ENCODE results near the gene PTPN1. TPM values are rescaled to one million over a fixed set of nuclear protein-coding genes. Genes with fewer than 3 reads are reported as not detected.
A peak's percentile ranks its signal among the peaks of the same experiment; 100 is the strongest.
"Not testable (repeated sequence)": the region's sequence is repeated elsewhere in the genome, so short reads cannot be mapped to it uniquely, and the experiment has no call there.

The PTPN1 gene
- total and polyA plus RNA-seq, 4 donors: 5.8 to 10.6 (median 9.7) TPM

DNA sequence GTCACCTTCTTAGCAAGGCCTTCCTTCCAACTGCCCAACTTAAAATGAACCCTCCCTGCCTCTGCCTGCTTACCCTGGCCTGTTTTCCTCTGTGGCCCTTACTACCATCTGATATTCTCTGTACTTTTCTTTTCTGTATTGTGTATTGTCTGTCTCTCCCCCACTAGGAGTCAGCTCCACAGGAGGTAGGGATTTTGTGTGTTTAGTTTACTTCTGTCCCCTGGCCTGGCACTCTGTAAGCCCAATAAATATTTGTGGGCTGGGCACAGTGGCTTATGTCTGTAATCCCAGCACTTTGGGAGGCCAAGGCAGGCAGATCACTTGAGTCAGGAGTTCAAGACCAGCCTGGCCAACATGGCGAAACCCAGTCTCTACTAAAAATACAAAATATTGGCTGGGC, 108.4 kb downstream of the PTPN1 start:
- H3K4me1 ChIP-seq (ENCODE audit: control insufficient read depth in 4 of 4, insufficient read depth in 4 of 4, low read length in 3 of 4): no peaks in the 10 kb centered on the region
- no peak overlapping the region for H3K9ac ChIP-seq (ENCODE audit: low read depth in 1 of 2, low read length in 2 of 2)
- TF ChIP-seq, protein P1, sequence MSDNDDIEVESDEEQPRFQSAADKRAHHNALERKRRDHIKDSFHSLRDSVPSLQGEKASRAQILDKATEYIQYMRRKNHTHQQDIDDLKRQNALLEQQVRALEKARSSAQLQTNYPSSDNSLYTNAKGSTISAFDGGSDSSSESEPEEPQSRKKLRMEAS (IDR thresholded peaks at IDR 0.05): no peak
- TF ChIP-seq, protein P2, sequence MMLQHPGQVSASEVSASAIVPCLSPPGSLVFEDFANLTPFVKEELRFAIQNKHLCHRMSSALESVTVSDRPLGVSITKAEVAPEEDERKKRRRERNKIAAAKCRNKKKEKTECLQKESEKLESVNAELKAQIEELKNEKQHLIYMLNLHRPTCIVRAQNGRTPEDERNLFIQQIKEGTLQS (IDR thresholded peaks at IDR 0.05): no peak
- TF ChIP-seq SP1 (IDR thresholded peaks at IDR 0.05): no peak
- TF ChIP-seq YY1 (IDR thresholded peaks at IDR 0.05): no peak
- TF ChIP-seq FOXA1 (IDR thresholded peaks at IDR 0.05): no peak
- TF ChIP-seq FOXA2 (IDR thresholded peaks at IDR 0.05): no peak
- TF ChIP-seq TAF1 (conservative IDR thresholded peaks at IDR 0.05): no peak
- TF ChIP-seq HNF4G (IDR thresholded peaks at IDR 0.05): no peak
- no peak for TF ChIP-seq CTCF (IDR thresholded peaks at IDR 0.05; ENCODE audit: low read depth, low read length, missing input control)
- TF ChIP-seq RAD21 (IDR thresholded peaks at IDR 0.05): no peak
- no peak for TF ChIP-seq HNF4A (conservative IDR thresholded peaks at IDR 0.05)
- no peak for TF ChIP-seq GABPA (IDR thresholded peaks at IDR 0.05 in 1 of 2, conservative IDR thresholded peaks at IDR 0.05 in 1 of 2)
- H3K9me3 ChIP-seq (ENCODE audit: control insufficient read depth in 4 of 4, low read length in 3 of 4): peaks cover 0 to 5% (median 1%) of the 10 kb centered on the region in 4 donors
- H3K27me3 ChIP-seq (ENCODE audit: control insufficient read depth in 4 of 4, insufficient read depth in 4 of 4, low read length in 3 of 4): no peaks in the 10 kb centered on the region
- no peaks in the 10 kb centered on the region for H3K36me3 ChIP-seq (ENCODE audit: control insufficient read depth in 4 of 4, insufficient read depth in 3 of 4, low read depth in 1 of 4, low read length in 3 of 4)
- WGBS: 100% methylated on average over 1 of the region's 1 CpG
- H3K27ac ChIP-seq (ENCODE audit: low read depth in 1 of 2, low read length in 2 of 2): no peak overlapping the region
- no peak overlapping the region for H3K4me3 ChIP-seq (ENCODE audit: low read depth in 1 of 3, low read length in 3 of 3)
- no peak for DNase-seq (ENCODE audit: low spot score)

DNA sequence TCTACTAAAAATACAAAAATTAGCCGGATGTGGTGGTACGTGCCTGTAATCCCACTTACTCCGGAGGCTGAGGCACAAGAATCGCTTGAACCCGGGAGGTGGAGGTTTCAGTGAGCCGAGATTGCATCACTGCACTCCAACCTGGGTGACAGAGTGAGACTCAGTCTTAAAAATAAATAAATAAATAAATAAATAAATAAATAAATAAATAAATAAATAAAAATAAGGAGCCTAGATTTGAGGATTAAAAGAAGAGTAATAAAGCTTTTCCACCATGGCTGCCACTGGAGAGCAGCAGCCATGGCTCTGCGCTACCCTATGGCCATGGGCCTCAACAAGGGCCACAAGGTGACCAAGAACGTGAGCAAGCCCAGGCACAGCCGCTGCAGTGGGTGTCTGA, 110.3 kb downstream of the PTPN1 start:
- H3K27me3 ChIP-seq (ENCODE audit: control insufficient read depth in 4 of 4, insufficient read depth in 4 of 4, low read length in 3 of 4); H3K27ac ChIP-seq (ENCODE audit: low read depth in 1 of 2, low read length in 2 of 2); H3K9me3 ChIP-seq (ENCODE audit: control insufficient read depth in 4 of 4, low read length in 3 of 4); H3K36me3 ChIP-seq (ENCODE audit: control insufficient read depth in 4 of 4, insufficient read depth in 3 of 4, low read depth in 1 of 4, low read length in 3 of 4); H3K4me3 ChIP-seq (ENCODE audit: low read depth in 1 of 3, low read length in 3 of 3); H3K4me1 ChIP-seq (ENCODE audit: control insufficient read depth in 4 of 4, insufficient read depth in 4 of 4, low read length in 3 of 4); DNase-seq (ENCODE audit: low spot score); H3K9ac ChIP-seq (ENCODE audit: low read depth in 1 of 2, low read length in 2 of 2): not testable (repeated sequence)
- WGBS: 97% methylated on average over 9 of the region's 9 CpGs

GRCh38 chr20:50621068-50621665, 111.0 kb downstream of the PTPN1 start:
- no peak overlapping the region for H3K27ac ChIP-seq (ENCODE audit: low read depth in 1 of 2, low read length in 2 of 2)
- no peaks in the 10 kb centered on the region for H3K36me3 ChIP-seq (ENCODE audit: control insufficient read depth in 4 of 4, insufficient read depth in 3 of 4, low read depth in 1 of 4, low read length in 3 of 4)
- H3K4me3 ChIP-seq (ENCODE audit: low read depth in 1 of 3, low read length in 3 of 3): no peak overlapping the region
- peaks cover 0 to 2% (median under 1%) of the 10 kb centered on the region in 4 donors for H3K4me1 ChIP-seq (ENCODE audit: control insufficient read depth in 4 of 4, insufficient read depth in 4 of 4, low read length in 3 of 4)
- TF ChIP-seq NR2F2 (IDR thresholded peaks at IDR 0.05) (peak; percentile 28), HNF4A (conservative IDR thresholded peaks at IDR 0.05) (no peak)
- no peaks in the 10 kb centered on the region for H3K27me3 ChIP-seq (ENCODE audit: control insufficient read depth in 4 of 4, insufficient read depth in 4 of 4, low read length in 3 of 4)
- H3K9me3 ChIP-seq (ENCODE audit: control insufficient read depth in 4 of 4, low read length in 3 of 4): peaks cover 0 to 5% (median 1%) of the 10 kb centered on the region in 4 donors
- H3K9ac ChIP-seq (ENCODE audit: low read depth in 1 of 2, low read length in 2 of 2): no peak overlapping the region
- no peak for DNase-seq (ENCODE audit: low spot score)
- WGBS: 85% methylated on average over 4 of the region's 4 CpGs
